GM12878 (cell line): Measurements from ENCODE around the gene EIF4E1B. TPM values are rescaled to one million over a fixed set of nuclear protein-coding genes. Genes with fewer than 3 reads are reported as not detected.

ENCODE experiments used
- ATAC-seq: fragments of 200-7000 bp; cut with Tn5 transposase; 3 replicates; pipeline ENCODE4 v1.9.1; 2020; ENCODE audit warnings: mild to moderate bottlenecking, moderate library complexity
- BruUV-seq: library from RNA; stranded (reverse); fragments of 400-500 nt; replicated peaks from 2 replicates; lab custom pipeline; 2021; lab: Mats Ljungman, UMichigan
- CTCF ChIA-PET: fragments of 300-600 bp; sonication (Branson Sonifier 250); formaldehyde crosslinking; extraction: SDS; loops from one replicate; lab custom pipeline; 2021; ENCODE audit warnings: inconsistent platforms; lab: Yijun Ruan, JAX
- POLR2A ChIA-PET: fragments of 350-600 bp; formaldehyde crosslinking; extraction: SDS; loops from one replicate; lab custom pipeline; 2021; ENCODE audit warnings: inconsistent platforms; lab: Charles Lee
- RAD21 ChIA-PET: fragments of 300-600 bp; sonication (Branson Sonifier 250); formaldehyde crosslinking; loops from one replicate; lab custom pipeline; 2023; ENCODE audit warnings: antibody characterized with exemption; ENCODE audit not compliant: unreplicated experiment; lab: Charles Lee
- SMC1A ChIA-PET: fragments of 300-600 bp; sonication (Branson Sonifier 250); formaldehyde crosslinking; loops from one replicate; lab custom pipeline; 2023; ENCODE audit not compliant: unreplicated experiment, uncharacterized antibody; lab: Charles Lee
- DNase-seq: peaks from one replicate; pipeline ENCODE4 v3.0.0-alpha.2; 2011; ENCODE audit warnings: low read depth, low spot score
- FAIRE-seq: peaks from 3 replicates; lab custom pipeline; 2011; peaks lifted over from hg19 to GRCh38; lab: Jason Lieb, UNC
- H2AFZ ChIP-seq: 2 replicates; pipeline ENCODE4 v1.6.0; 2011; ENCODE audit warnings: low read depth, low read length, control low read depth; ENCODE audit not compliant: control insufficient read depth
- H3K27ac ChIP-seq: 2 replicates; pipeline ENCODE4 v1.5.1; 2011; ENCODE audit warnings: control low read depth; ENCODE audit not compliant: control insufficient read depth, insufficient read depth
- H3K27me3 ChIP-seq, 2 experiments: replicated peaks in 1 of 2; 2 replicates each; pipeline versions ENCODE4 v1.6.0 to v1.6.1; 2011; ENCODE audit warnings: low read length in 1 of 2; ENCODE audit not compliant: control insufficient read depth in 2 of 2, insufficient read depth in 2 of 2
- H3K36me3 ChIP-seq, 2 experiments: 2 replicates each; pipeline ENCODE4 v1.5.1; 2011; ENCODE audit warnings: low read length in 1 of 2; ENCODE audit not compliant: control insufficient read depth in 2 of 2, insufficient read depth in 2 of 2
- H3K4me1 ChIP-seq: 2 replicates; pipeline ENCODE4 v1.6.1; 2011; ENCODE audit warnings: mild to moderate bottlenecking, low read length, moderate library complexity, mixed read lengths; ENCODE audit not compliant: control insufficient read depth, insufficient read depth
- H3K4me2 ChIP-seq: 2 replicates; pipeline ENCODE4 v1.6.0; 2011; ENCODE audit warnings: control low read depth; ENCODE audit not compliant: control insufficient read depth, insufficient read depth
- H3K4me3 ChIP-seq: fragments of 200-600 bp; sonication (generic); 2 replicates; pipeline ENCODE4 v1.5.1; 2016
- H3K79me2 ChIP-seq: 2 replicates; pipeline ENCODE4 v1.6.0; 2011; ENCODE audit warnings: low read length; ENCODE audit not compliant: control insufficient read depth, insufficient read depth
- H3K9ac ChIP-seq: 2 replicates; pipeline ENCODE4 v1.8.0; 2011; ENCODE audit warnings: low read length, control low read depth, mixed read lengths; ENCODE audit not compliant: control insufficient read depth, insufficient read depth
- H3K9me3 ChIP-seq: replicated peaks from 3 replicates; pipeline ENCODE4 v1.5.1; 2011; ENCODE audit warnings: mild to moderate bottlenecking, low read length; ENCODE audit not compliant: control insufficient read depth, insufficient read depth
- H4K20me1 ChIP-seq: 2 replicates; pipeline ENCODE4 v1.6.0; 2011; ENCODE audit not compliant: control insufficient read depth, insufficient read depth
- BCL11A ChIP-seq: IDR thresholded peaks from 2 replicates; pipeline ENCODE4 v1.6.1; 2011; ENCODE audit warnings: low read depth, low read length
- EGR1 ChIP-seq, 2 experiments: IDR thresholded peaks; 1 replicate in 1 of 2; 2 replicates in 1 of 2; pipeline ENCODE4 v1.6.1; 2011 to 2012; ENCODE audit warnings: low read depth in 2 of 2, low read length in 2 of 2, borderline replicate concordance in 1 of 2, mild to moderate bottlenecking in 1 of 2, moderate library complexity in 1 of 2
- HDAC6 ChIP-seq: fragments of 200-600 bp; sonication (generic); IDR thresholded peaks from one replicate; pipeline ENCODE4 v1.8.0; 2017; ENCODE audit warnings: antibody characterized with exemption; ENCODE audit not compliant: unreplicated experiment
- MTA3 ChIP-seq: IDR thresholded peaks from 2 replicates; pipeline ENCODE4 v1.6.1; 2012; ENCODE audit warnings: low read length, inconsistent platforms, borderline replicate concordance
- RBBP5 ChIP-seq: fragments of 200-600 bp; sonication (generic); conservative IDR thresholded peaks from 2 replicates; pipeline ENCODE4 v1.6.1; 2016
- RFX5 ChIP-seq: IDR thresholded peaks from 2 replicates; pipeline ENCODE4 v1.6.1; 2011; ENCODE audit warnings: low read depth, low read length, improper control_type of control experiment
- SRF ChIP-seq, 2 experiments: IDR thresholded peaks; 2 replicates each; pipeline ENCODE4 v1.6.1; 2011; ENCODE audit warnings: low read depth in 2 of 2, low read length in 2 of 2, mild to moderate bottlenecking in 1 of 2, moderate library complexity in 1 of 2
- ZBED1 ChIP-seq: IDR thresholded peaks from 2 replicates; pipeline ENCODE4 v1.6.1; 2016; ENCODE audit warnings: borderline replicate concordance
- WGBS: methylation state at CpG from one replicate; pipeline ENCODE4 v1.1.6; 2016; ENCODE audit warnings: low lambda C conversion rate; ENCODE audit not compliant: insufficient replicate concordance, insufficient coverage; ENCODE audit errors: missing lambda C conversion rate; 5-methylcytosine and 5-hydroxymethylcytosine counted together
- in situ Hi-C: fragments of 300-500 bp; cut with MboI; formaldehyde crosslinking; loops from 9 replicates; pipeline ENCODE4 v1.14.3; 2018; ENCODE audit warnings: mixed read lengths
- intact Hi-C: fragments of 100-400 bp; cut with micrococcal nuclease; formaldehyde crosslinking; loops from one replicate; pipeline ENCODE4 v1.14.2; 2022; ENCODE audit not compliant: unreplicated experiment
- polyA plus RNA-seq, 11 experiments: library from polyadenylated mRNA; depleted of rRNA in 4 of 11; unstranded in 6 of 11; stranded (reverse) in 5 of 11; fragments of >200 nt; fragmentation: Nextera tagmentation in 4 of 11; fragmentation: Illumina TruSeq in 1 of 11; extraction: Ambion mirVana in 4 of 11; extraction: Trizol in 1 of 11; gene quantifications; 1 replicate in 1 of 11; 2 replicates in 10 of 11; pipeline versions ENCODE4 v1.2.1 to v1.2.3, GENCODE V29; 2011 to 2016; ENCODE audit warnings: inconsistent platforms in 2 of 11, missing spikeins in 2 of 11, low read depth in 1 of 11
- total RNA-seq, 4 experiments: library from RNA; depleted of rRNA in 3 of 4; stranded (reverse); fragments of >200 nt in 3 of 4; fragmentation: Illumina TruSeq in 1 of 4; extraction: Trizol in 1 of 4; gene quantifications; 2 replicates each; pipeline versions ENCODE4 v1.2.1 to v1.2.3, GENCODE V29; 2013 to 2021
- TF ChIP-seq, protein P1 (sequence below): fragments of 150-350 bp; IDR thresholded peaks from 2 replicates; pipeline ENCODE4 v1.6.1; 2014; ENCODE audit warnings: mild to moderate bottlenecking, low read depth, low read length
- TF ChIP-seq, protein P2 (sequence below): IDR thresholded peaks from 2 replicates; pipeline ENCODE4 v1.6.1; 2011; ENCODE audit warnings: low read depth, low read length, improper control_type of control experiment, borderline replicate concordance
- TF ChIP-seq, protein P3 (sequence below): fragments of 450-650 bp; formaldehyde crosslinking; IDR thresholded peaks from 2 replicates; pipeline ENCODE4 v1.4.0; 2022; ENCODE audit warnings: mild to moderate bottlenecking, moderate library complexity
- TF ChIP-seq, protein P4 (sequence below): fragments of 150-350 bp; IDR thresholded peaks from 2 replicates; pipeline ENCODE4 v1.6.1; 2016; ENCODE audit warnings: low read depth, low read length

EIF4E1B gene
- total and polyA plus RNA-seq, 10 of the 15 experiments (the other 5 are each of a cell fraction or from before 2014, with no cell fraction given) = not detected

DNA sequence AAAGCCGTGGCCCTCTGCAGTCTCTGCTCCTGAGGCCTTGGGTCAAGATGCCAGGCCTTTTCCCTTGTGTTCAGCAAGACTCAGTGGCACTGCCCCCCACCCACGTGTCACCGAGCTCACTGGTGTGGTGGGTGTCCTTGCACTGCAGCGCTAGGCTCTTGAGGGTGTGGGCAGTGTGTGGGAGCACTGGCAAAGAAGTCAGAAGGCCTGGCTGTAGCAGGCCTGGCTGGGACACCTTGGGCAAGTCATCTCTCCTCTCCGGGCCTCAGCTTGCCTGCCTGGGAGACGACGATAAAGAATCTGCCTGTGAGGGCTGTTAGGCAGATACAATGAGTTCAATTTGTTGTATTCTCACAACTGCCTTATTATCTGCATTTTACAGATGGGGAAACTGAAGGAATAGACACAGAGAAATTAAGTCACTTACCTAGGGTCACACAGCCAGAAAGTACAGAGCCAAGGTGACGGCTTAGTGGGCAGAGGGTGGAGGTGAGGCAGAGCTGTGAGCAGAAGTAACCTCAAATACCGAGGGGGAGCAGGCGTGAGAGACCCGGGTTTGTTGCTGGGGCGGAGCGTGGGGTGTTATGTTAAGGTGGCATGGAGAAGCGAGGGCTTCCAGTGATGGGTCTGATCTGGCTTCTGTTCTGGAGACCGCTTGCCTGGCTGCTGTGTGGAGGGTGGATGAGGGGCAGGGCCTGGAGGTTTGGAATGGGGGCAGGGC lies 18.2 kb downstream of the EIF4E1B start:
- Histone ChIP-seq H3K27me3 (no peaks in the 10 kb centered on the region), H3K27ac (no peak overlapping the region), H3K36me3 (no peaks in the 10 kb centered on the region), H3K9ac (peak overlapping the region; percentile 83; the same call in 1 of the 2 replicates), H3K4me1 (peaks cover 36% of the 10 kb centered on the region), H3K4me3 (peak overlapping the region; percentile 88), H4K20me1 (no peaks in the 10 kb centered on the region), H3K4me2 (peak overlapping the region; percentile 51), H3K9me3 (no peaks in the 10 kb centered on the region), H2AFZ (no peak overlapping the region), H3K79me2 (no peaks in the 10 kb centered on the region)
- DNase-seq = no peak
- no TSS peak for BruUV-seq
- in situ Hi-C loops (no loop called here), intact Hi-C loops (loop anchor here (5.0 to 10.0 kb wide), 2 partner anchors 76 to 234 kb away; partner anchors contain the start of gene CLTB)
- ChIA-PET SMC1A (interaction anchor here (2.1 kb wide), 1 partner anchor 12 kb away, joined by 7 read pairs; no protein-coding TSS in a partner anchor), CTCF (interaction anchor here (1.0 to 3.4 kb wide), 3 partner anchors 10 to 75 kb away, joined by 8 to 19 read pairs (median 9); no protein-coding TSS in a partner anchor), POLR2A (interaction anchor here (0.6 kb wide), 1 partner anchor 240 kb away, joined by 5 read pairs; no protein-coding TSS in a partner anchor), RAD21 (interaction anchor here (2.7 kb wide), 1 partner anchor 12 kb away, joined by 20 read pairs; no protein-coding TSS in a partner anchor)
- WGBS = 86% methylated on average over 15 of the region's 15 CpGs
- ATAC-seq = no peak
- FAIRE-seq = no peak
- TF ChIP-seq RFX5 (no peak), HDAC6 (no peak), RBBP5 (no peak), EGR1 (IDR thresholded peaks at IDR 0.05; ENCODE audit: borderline replicate concordance in 1 of 2, low read depth in 2 of 2, low read length in 2 of 2) (no peak), MTA3 (no peak), SRF (IDR thresholded peaks at IDR 0.05; ENCODE audit: low read depth in 2 of 2, low read length in 2 of 2) (no peak), ZBED1 (no peak), BCL11A (no peak)
- TF ChIP-seq, protein P1, sequence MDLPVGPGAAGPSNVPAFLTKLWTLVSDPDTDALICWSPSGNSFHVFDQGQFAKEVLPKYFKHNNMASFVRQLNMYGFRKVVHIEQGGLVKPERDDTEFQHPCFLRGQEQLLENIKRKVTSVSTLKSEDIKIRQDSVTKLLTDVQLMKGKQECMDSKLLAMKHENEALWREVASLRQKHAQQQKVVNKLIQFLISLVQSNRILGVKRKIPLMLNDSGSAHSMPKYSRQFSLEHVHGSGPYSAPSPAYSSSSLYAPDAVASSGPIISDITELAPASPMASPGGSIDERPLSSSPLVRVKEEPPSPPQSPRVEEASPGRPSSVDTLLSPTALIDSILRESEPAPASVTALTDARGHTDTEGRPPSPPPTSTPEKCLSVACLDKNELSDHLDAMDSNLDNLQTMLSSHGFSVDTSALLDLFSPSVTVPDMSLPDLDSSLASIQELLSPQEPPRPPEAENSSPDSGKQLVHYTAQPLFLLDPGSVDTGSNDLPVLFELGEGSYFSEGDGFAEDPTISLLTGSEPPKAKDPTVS = no peak
- TF ChIP-seq, protein P2, sequence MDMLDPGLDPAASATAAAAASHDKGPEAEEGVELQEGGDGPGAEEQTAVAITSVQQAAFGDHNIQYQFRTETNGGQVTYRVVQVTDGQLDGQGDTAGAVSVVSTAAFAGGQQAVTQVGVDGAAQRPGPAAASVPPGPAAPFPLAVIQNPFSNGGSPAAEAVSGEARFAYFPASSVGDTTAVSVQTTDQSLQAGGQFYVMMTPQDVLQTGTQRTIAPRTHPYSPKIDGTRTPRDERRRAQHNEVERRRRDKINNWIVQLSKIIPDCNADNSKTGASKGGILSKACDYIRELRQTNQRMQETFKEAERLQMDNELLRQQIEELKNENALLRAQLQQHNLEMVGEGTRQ = no peak
- TF ChIP-seq, protein P3, sequence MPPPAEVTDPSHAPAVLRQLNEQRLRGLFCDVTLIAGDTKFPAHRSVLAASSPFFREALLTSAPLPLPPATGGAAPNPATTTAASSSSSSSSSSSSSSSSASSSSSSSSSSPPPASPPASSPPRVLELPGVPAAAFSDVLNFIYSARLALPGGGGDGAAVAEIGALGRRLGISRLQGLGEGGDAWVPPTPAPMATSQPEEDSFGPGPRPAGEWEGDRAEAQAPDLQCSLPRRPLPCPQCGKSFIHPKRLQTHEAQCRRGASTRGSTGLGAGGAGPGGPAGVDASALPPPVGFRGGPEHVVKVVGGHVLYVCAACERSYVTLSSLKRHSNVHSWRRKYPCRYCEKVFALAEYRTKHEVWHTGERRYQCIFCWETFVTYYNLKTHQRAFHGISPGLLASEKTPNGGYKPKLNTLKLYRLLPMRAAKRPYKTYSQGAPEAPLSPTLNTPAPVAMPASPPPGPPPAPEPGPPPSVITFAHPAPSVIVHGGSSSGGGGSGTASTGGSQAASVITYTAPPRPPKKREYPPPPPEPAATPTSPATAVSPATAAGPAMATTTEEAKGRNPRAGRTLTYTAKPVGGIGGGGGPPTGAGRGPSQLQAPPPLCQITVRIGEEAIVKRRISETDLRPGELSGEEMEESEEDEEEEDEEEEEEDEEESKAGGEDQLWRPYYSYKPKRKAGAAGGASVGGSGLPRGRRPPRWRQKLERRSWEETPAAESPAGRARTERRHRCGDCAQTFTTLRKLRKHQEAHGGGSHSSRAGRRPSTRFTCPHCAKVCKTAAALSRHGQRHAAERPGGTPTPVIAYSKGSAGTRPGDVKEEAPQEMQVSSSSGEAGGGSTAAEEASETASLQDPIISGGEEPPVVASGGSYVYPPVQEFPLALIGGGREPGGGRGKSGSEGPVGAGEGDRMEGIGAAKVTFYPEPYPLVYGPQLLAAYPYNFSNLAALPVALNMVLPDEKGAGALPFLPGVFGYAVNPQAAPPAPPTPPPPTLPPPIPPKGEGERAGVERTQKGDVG = no peak
- TF ChIP-seq, protein P4, sequence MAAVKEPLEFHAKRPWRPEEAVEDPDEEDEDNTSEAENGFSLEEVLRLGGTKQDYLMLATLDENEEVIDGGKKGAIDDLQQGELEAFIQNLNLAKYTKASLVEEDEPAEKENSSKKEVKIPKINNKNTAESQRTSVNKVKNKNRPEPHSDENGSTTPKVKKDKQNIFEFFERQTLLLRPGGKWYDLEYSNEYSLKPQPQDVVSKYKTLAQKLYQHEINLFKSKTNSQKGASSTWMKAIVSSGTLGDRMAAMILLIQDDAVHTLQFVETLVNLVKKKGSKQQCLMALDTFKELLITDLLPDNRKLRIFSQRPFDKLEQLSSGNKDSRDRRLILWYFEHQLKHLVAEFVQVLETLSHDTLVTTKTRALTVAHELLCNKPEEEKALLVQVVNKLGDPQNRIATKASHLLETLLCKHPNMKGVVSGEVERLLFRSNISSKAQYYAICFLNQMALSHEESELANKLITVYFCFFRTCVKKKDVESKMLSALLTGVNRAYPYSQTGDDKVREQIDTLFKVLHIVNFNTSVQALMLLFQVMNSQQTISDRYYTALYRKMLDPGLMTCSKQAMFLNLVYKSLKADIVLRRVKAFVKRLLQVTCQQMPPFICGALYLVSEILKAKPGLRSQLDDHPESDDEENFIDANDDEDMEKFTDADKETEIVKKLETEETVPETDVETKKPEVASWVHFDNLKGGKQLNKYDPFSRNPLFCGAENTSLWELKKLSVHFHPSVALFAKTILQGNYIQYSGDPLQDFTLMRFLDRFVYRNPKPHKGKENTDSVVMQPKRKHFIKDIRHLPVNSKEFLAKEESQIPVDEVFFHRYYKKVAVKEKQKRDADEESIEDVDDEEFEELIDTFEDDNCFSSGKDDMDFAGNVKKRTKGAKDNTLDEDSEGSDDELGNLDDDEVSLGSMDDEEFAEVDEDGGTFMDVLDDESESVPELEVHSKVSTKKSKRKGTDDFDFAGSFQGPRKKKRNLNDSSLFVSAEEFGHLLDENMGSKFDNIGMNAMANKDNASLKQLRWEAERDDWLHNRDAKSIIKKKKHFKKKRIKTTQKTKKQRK = no peak
